Gastroesophageal sphincter (tissue), 4 donors: Measurements from ENCODE around the gene FCAR. TPM values are rescaled to one million over a fixed set of nuclear protein-coding genes. Genes with fewer than 3 reads are reported as not detected.
"Not testable (repeated sequence)": the region's sequence is repeated elsewhere in the genome, so short reads cannot be mapped to it uniquely, and the experiment has no call there.

Source experiments
- ATAC-seq: fragments of 150-250 bp; one replicate; pipeline ENCODE4 v1.9.1; 2016; ENCODE audit warnings: mild to moderate bottlenecking, moderate library complexity
- H3K27ac ChIP-seq, 4 donors: fragments of 200-600 bp; sonication (generic) in 3 of 4; 1 replicate in 3 of 4; 2 replicates in 1 of 4; pipeline ENCODE4 v1.5.1; 2016 to 2019
- H3K27me3 ChIP-seq: fragments of 200-600 bp; sonication (generic); one replicate; pipeline ENCODE4 v1.5.1; 2019
- H3K36me3 ChIP-seq, 2 donors: fragments of 200-600 bp; sonication (generic); one replicate each; pipeline ENCODE4 v1.5.1; 2019; ENCODE audit warnings: control low read depth in 1 of 2
- H3K4me1 ChIP-seq, 3 donors: fragments of 200-600 bp; sonication (generic); 1 replicate in 2 of 3; 2 replicates in 1 of 3; pipeline ENCODE4 v1.5.1; 2016 to 2019; ENCODE audit warnings: control low read depth in 2 of 3
- H3K4me3 ChIP-seq, 2 donors: fragments of 200-600 bp; sonication (generic); one replicate each; pipeline ENCODE4 v1.5.1; 2019; ENCODE audit warnings: mild to moderate bottlenecking in 1 of 2, moderate library complexity in 1 of 2
- H3K9me3 ChIP-seq, 3 donors: fragments of 200-600 bp; sonication (generic); one replicate each; pipeline ENCODE4 v1.5.1; 2017 to 2019; ENCODE audit warnings: control low read depth in 2 of 3
- CTCF ChIP-seq, 4 experiments: fragments of 200-600 bp in 2 of 4; fragments of 450-650 bp in 2 of 4; sonication (generic) in 1 of 4; IDR thresholded peaks; one replicate each; pipeline ENCODE4 v1.5.1; 2017 to 2019; ENCODE audit warnings: antibody characterized with exemption in 4 of 4, mild to moderate bottlenecking in 2 of 4, moderate library complexity in 2 of 4
- EP300 ChIP-seq: sonication (generic); formaldehyde crosslinking; IDR thresholded peaks from one replicate; pipeline ENCODE4 v1.6.1; 2017; ENCODE audit warnings: antibody characterized with exemption, mild to moderate bottlenecking
- POLR2A ChIP-seq, 2 donors: fragments of 450-650 bp; IDR thresholded peaks; one replicate each; pipeline ENCODE4 v1.6.1; 2017; ENCODE audit warnings: antibody characterized with exemption in 2 of 2, mild to moderate bottlenecking in 2 of 2, moderate library complexity in 1 of 2
- POLR2AphosphoS5 ChIP-seq: sonication (generic); formaldehyde crosslinking; IDR thresholded peaks from one replicate; pipeline ENCODE4 v1.6.1; 2017; ENCODE audit warnings: antibody characterized with exemption
- WGBS, 2 donors: methylation state at CpG; one replicate each; pipeline ENCODE4 v1.1.5; 2018; ENCODE audit warnings: low coverage in 1 of 2; 5-methylcytosine and 5-hydroxymethylcytosine counted together
- small RNA-seq, 4 donors: library from RNA; depleted of rRNA; stranded (forward); fragments of <200 nt; gene quantifications; one replicate each; pipeline ENCODE3, GENCODE V24; 2016
- total RNA-seq, 4 donors: library from RNA; depleted of rRNA; stranded (reverse); fragments of >200 nt; gene quantifications; one replicate each; pipeline ENCODE4 v1.1.0, GENCODE V29; 2016

The FCAR gene
- total RNA-seq, 4 donors from 2014 or later = 2.7 to 4.9 TPM; not detected in 2

- H3K9me3 ChIP-seq = peaks cover 0 to 27% (median 0%) of the 10 kb centered on the region in 3 donors
- 90 to 100% methylated on average over 1 to 2 of the region's 2 CpGs for WGBS, 2 donors
- TF ChIP-seq EP300 (no peak), POLR2AphosphoS5 (no peak), POLR2A (IDR thresholded peaks at IDR 0.05) (no peak), CTCF (IDR thresholded peaks at IDR 0.05) (no peak)
These were observed 54.3 kb downstream of the FCAR start for GRCh38 chr19:54928299-54928698.

GRCh38 chr19:54937926-54938325 is 63.9 kb downstream of the FCAR start:
- Histone ChIP-seq H3K4me1 (no peaks in the 10 kb centered on the region), H3K4me3 (no peak overlapping the region), H3K36me3 (no peaks in the 10 kb centered on the region), H3K27ac (no peak overlapping the region), H3K9me3 (no peaks in the 10 kb centered on the region), H3K27me3 (peaks cover 55% of the 10 kb centered on the region)
- 79 to 86% methylated on average over 9 of the region's 9 CpGs for whole genome bisulfite sequencing, 2 donors
- no peak for TF ChIP-seq CTCF (IDR thresholded peaks at IDR 0.05)
- TF ChIP-seq POLR2AphosphoS5 = no peak
- no peak for TF ChIP-seq POLR2A (IDR thresholded peaks at IDR 0.05)
- no peak for TF ChIP-seq EP300
- ATAC-seq = no peak

More at GRCh38 chr19:54928299-54928698, 54.3 kb downstream of the FCAR start:
- Histone ChIP-seq H3K27me3 (peaks cover 17% of the 10 kb centered on the region), H3K36me3 (no peaks in the 10 kb centered on the region), H3K4me3 (no peak overlapping the region), H3K4me1 (no peaks in the 10 kb centered on the region), H3K27ac (no peak overlapping the region)
- no peak for ATAC-seq

- Histone ChIP-seq H3K4me1 (no peaks in the 10 kb centered on the region), H3K36me3 (no peaks in the 10 kb centered on the region), H3K27ac (no peak overlapping the region), H3K4me3 (no peak overlapping the region), H3K27me3 (peaks cover 46% of the 10 kb centered on the region), H3K9me3 (no peaks in the 10 kb centered on the region)
- ATAC-seq = no peak
- WGBS, 2 donors = 73 to 86% methylated on average over 3 to 8 of the region's 11 CpGs
- TF ChIP-seq EP300 = no peak
- TF ChIP-seq POLR2A (IDR thresholded peaks at IDR 0.05) = no peak
These were observed 64.9 kb downstream of the FCAR start for GRCh38 chr19:54938906-54939305.

GRCh38 chr19:54939538-54939937 is 65.5 kb downstream of the FCAR start:
- H3K4me1 ChIP-seq, H3K36me3 ChIP-seq, H3K27ac ChIP-seq, H3K4me3 ChIP-seq, ATAC-seq, H3K9me3 ChIP-seq: not testable (repeated sequence)
- peaks cover 39% of the 10 kb centered on the region for H3K27me3 ChIP-seq
- no CpG with 5 or more reads among the region's 28 CpGs for WGBS, 2 donors

Small RNA genes lying within 50 kb of the gene (small RNA-seq; reads per million reads assigned to genes)
- gene RNU6-222P = 0 reads per million in 4 donors

Other genes with a start within 250 kb of the FCAR start
- gene LILRB1, start 243.8 kb upstream of the FCAR start, total RNA-seq = 1 to 10 TPM in 2 of 4 donors, under 1 TPM in 2; 0.79 to 3.4 (median 1.2) TPM
- 10 to 100 TPM in 1 of 4 donors, 1 to 10 TPM in 2, under 1 TPM in 1; 0.77 to 14.3 (median 2.5) TPM for gene LILRB4, start 211.2 kb upstream of the FCAR start, total RNA-seq
- gene KIR3DL3, start 149.8 kb upstream of the FCAR start, total RNA-seq = not detected
- under 1 TPM in 1 of 4 donors, not detected in 3; 0.25 TPM for gene KIR2DL3, start 135.7 kb upstream of the FCAR start, total RNA-seq
- gene KIR2DL1, start 104.4 kb upstream of the FCAR start, total RNA-seq = not detected
- gene KIR2DL4, start 70.6 kb upstream of the FCAR start, total RNA-seq = not detected
- gene KIR3DL1, start 57.8 kb upstream of the FCAR start, total RNA-seq = under 1 TPM in 1 of 4 donors, not detected in 3; 0.39 TPM
- not detected for gene KIR2DS4, start 41.6 kb upstream of the FCAR start, total RNA-seq
- gene KIR3DL2, start 23.8 kb upstream of the FCAR start, total RNA-seq = not detected
- not detected for gene NCR1, start 31.9 kb downstream of the FCAR start, total RNA-seq
- not detected for gene NLRP7, start 73.3 kb downstream of the FCAR start, total RNA-seq
- 1 to 10 TPM in 1 of 4 donors, under 1 TPM in 1, not detected in 2; 0.15 to 1.1 TPM for gene NLRP2, start 92.1 kb downstream of the FCAR start, total RNA-seq
- gene GP6, start 164.0 kb downstream of the FCAR start, total RNA-seq = not detected
- 10 to 100 TPM in 3 of 4 donors, 1 to 10 TPM in 1; 10.0 to 15.6 (median 13.9) TPM for gene RDH13, start 188.9 kb downstream of the FCAR start, total RNA-seq
- gene EPS8L1, start 201.6 kb downstream of the FCAR start, total RNA-seq = 10 to 100 TPM in 1 of 4 donors, 1 to 10 TPM in 3; 2.2 to 10.5 (median 2.5) TPM
- 100 to 1,000 TPM; 268 to 479 (median 276) TPM for gene PPP1R12C, start 243.4 kb downstream of the FCAR start, total RNA-seq